Thoracic aorta (tissue), 2 donors: ENCODE measurements around the gene CCDC28A. TPM values are rescaled to one million over a fixed set of nuclear protein-coding genes. Genes with fewer than 3 reads are reported as not detected.

Source experiments
- ATAC-seq: fragments of 150-250 bp; one replicate; pipeline ENCODE4 v1.8.0; 2017; ENCODE audit warnings: low read depth; ENCODE audit not compliant: insufficient number of reproducible peaks, low FRiP score
- DNase-seq: peaks from one replicate; pipeline ENCODE4 v3.0.0-alpha.2; 2020; ENCODE audit warnings: low spot score
- H3K27ac ChIP-seq, 2 donors: fragments of 200-600 bp; sonication (generic); 1 replicate in 1 of 2; 2 replicates in 1 of 2; pipeline ENCODE4 v1.5.1; 2016; ENCODE audit warnings: mild to moderate bottlenecking in 2 of 2, moderate library complexity in 2 of 2
- H3K27me3 ChIP-seq: fragments of 200-600 bp; sonication (generic); replicated peaks from 2 replicates; pipeline ENCODE4 v1.6.0; 2016; ENCODE audit warnings: mild to moderate bottlenecking; ENCODE audit not compliant: insufficient read depth
- H3K36me3 ChIP-seq: fragments of 200-600 bp; sonication (generic); one replicate; pipeline ENCODE4 v1.5.1; 2016
- H3K4me1 ChIP-seq, 2 donors: fragments of 200-600 bp; sonication (generic); 1 replicate in 1 of 2; 2 replicates in 1 of 2; pipeline versions ENCODE4 v1.5.1 to v1.6.0; 2016; ENCODE audit warnings: low read depth in 2 of 2, mild to moderate bottlenecking in 1 of 2; ENCODE audit not compliant: control insufficient read depth in 1 of 2
- H3K4me3 ChIP-seq: fragments of 200-600 bp; sonication (generic); 2 replicates; pipeline ENCODE4 v1.5.1; 2016; ENCODE audit warnings: mild to moderate bottlenecking
- H3K9me3 ChIP-seq: fragments of 200-600 bp; sonication (generic); 2 replicates; pipeline ENCODE4 v1.5.1; 2016
- CTCF ChIP-seq: fragments of 200-600 bp; sonication (generic); IDR thresholded peaks from one replicate; pipeline ENCODE4 v1.5.1; 2019; ENCODE audit warnings: antibody characterized with exemption
- total RNA-seq, 2 donors: library from RNA; depleted of rRNA; stranded (reverse); fragments of >200 nt; gene quantifications; one replicate each; pipeline versions ENCODE4 v1.1.0 to v1.2.3, GENCODE V29; 2016

The CCDC28A gene
- total RNA-seq, 2 donors from 2014 or later = 7.3 to 16.5 TPM

DNA sequence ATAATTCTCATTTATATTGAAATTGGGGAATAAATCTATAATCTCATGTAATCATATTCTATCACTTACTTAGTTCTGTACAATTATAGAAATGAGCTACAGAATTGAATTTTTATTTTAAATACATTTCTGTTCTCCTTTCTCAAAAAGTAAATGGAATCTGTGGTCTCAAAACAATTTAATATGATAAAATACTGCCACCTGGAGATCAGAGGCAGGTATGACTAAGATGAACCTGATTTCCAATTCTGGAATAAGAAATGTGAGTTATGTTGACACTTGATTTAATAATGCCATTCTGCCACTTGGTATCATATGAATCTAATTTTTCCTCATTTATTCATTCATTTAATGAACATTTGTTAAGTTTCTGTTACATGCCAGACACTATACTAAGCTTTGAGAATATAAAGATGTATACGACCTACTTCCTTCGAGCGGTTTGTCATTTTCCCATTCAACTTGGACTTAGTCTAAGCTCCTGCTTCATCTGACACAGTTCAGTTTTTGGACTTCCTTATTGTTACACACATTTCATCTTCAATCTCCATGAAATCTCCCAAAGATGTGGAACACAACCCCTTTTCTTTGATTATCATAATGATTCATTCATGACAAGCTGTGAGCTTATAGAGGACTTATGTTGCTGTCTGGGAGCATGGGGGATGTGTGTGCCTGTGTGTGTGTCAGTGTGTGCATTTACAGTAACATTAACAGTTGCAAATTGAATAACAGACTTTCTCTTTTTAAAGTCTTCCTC is 7.5 kb upstream of the CCDC28A start:
- no peak for DNase-seq
- no peaks in the 10 kb centered on the region for H3K9me3 ChIP-seq
- no peaks in the 10 kb centered on the region for H3K36me3 ChIP-seq
- no peak overlapping the region for H3K27ac ChIP-seq
- no peak overlapping the region for H3K4me3 ChIP-seq
- peak; percentile 52 for TF ChIP-seq CTCF
- no peaks in the 10 kb centered on the region for H3K27me3 ChIP-seq
- ATAC-seq = no peak
- no peaks in the 10 kb centered on the region for H3K4me1 ChIP-seq

- TF ChIP-seq CTCF = no peak
- ATAC-seq = no peak
- no peaks in the 10 kb centered on the region for H3K27me3 ChIP-seq
Observed at GRCh38 chr6:138769102-138769676, 4.4 kb upstream of the CCDC28A start.

DNA sequence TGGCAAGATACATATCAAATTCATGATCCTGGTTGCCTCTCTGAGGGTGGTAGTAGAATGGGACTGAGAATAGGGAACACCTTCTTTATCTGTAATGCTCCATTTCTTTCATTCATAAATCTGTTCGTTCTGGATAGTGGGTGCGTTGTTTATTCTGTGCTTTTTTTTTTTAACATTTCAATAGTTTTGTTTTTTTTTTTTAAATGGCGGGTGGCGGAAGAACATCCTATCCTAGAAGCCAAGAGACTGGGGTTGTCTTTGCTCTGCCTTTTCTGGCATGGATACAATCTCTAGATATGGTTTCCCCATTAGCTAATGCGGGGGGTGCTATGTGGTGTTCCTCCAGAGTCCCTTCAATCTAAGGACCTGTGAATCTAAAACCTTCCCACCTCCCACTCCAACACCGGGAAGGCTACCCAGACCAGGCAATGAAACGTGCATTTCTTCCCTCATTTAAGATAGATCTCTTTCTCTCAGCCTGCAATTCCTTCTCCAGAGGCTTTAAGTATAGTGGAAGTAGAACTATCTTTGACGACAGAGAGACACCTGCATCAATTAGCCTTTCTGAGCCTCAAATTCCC is 883 bp upstream of the CCDC28A start:
- Histone ChIP-seq H3K36me3 (no peaks in the 10 kb centered on the region), H3K27me3 (no peaks in the 10 kb centered on the region), H3K4me1 (peaks cover 10 to 18% of the 10 kb centered on the region in 2 donors), H3K4me3 (peak overlapping the region; percentile 80), H3K9me3 (no peaks in the 10 kb centered on the region), H3K27ac (peak overlapping the region; percentile 87 to 98)
- ATAC-seq = no peak
- no peak for DNase-seq
- TF ChIP-seq CTCF = no peak

More at GRCh38 chr6:138769102-138769676, 4.4 kb upstream of the CCDC28A start:
- no peak overlapping the region for H3K4me3 ChIP-seq
- no peaks in the 10 kb centered on the region for H3K9me3 ChIP-seq
- no peak for DNase-seq
- H3K4me1 ChIP-seq = peaks cover 5 to 8% of the 10 kb centered on the region in 2 donors
- H3K27ac ChIP-seq = no peak overlapping the region
- no peaks in the 10 kb centered on the region for H3K36me3 ChIP-seq

GRCh38 chr6:138774370-138774769 is 801 bp downstream of the CCDC28A start:
- H3K9me3 ChIP-seq = no peaks in the 10 kb centered on the region
- ATAC-seq = no peak
- no peaks in the 10 kb centered on the region for H3K36me3 ChIP-seq
- H3K27ac ChIP-seq = peak overlapping the region in 1 of 2 donors; percentile 87
- peaks cover 10 to 18% of the 10 kb centered on the region in 2 donors for H3K4me1 ChIP-seq
- no peak for DNase-seq
- H3K4me3 ChIP-seq = peak overlapping the region; percentile 80
- H3K27me3 ChIP-seq = no peaks in the 10 kb centered on the region
- TF ChIP-seq CTCF = no peak

DNA sequence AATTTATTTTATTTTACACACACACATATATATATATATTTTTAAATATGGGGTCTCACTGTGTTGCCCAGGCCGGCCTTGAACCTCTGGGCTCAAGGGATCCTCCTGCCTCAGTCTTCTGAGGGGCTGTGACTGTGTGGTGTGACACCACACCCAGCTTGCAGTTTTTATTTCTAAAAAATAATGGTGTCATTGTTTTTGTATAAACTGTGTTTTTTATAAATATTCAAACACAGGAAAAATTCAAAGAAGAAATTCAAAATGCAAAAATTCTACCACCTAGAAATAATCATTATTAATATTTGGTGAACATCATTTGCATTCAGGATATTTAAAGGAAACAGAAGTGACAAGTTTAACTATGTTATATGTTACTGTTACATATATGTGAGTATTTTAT is 3.1 kb downstream of the CCDC28A start:
- ATAC-seq = no peak
- peaks cover 10 to 18% of the 10 kb centered on the region in 2 donors for H3K4me1 ChIP-seq
- H3K27me3 ChIP-seq = no peaks in the 10 kb centered on the region
- no peaks in the 10 kb centered on the region for H3K9me3 ChIP-seq
- no peak overlapping the region for H3K27ac ChIP-seq
- H3K4me3 ChIP-seq = no peak overlapping the region
- no peak for TF ChIP-seq CTCF
- DNase-seq = no peak
- peaks cover 7% of the 10 kb centered on the region for H3K36me3 ChIP-seq
